GM18951 (cell line): ENCODE data around the gene ZNRF1.

Experiments
- POLR2A ChIP-seq: IDR thresholded peaks from 4 replicates; pipeline ENCODE4 v1.6.1; 2011; ENCODE audit warnings: mild to moderate bottlenecking; ENCODE audit not compliant: insufficient read length, insufficient read depth; ENCODE audit errors: extremely low read depth
- in situ Hi-C: fragments of 300-500 bp; cut with MboI; formaldehyde crosslinking; loops from one replicate; pipeline ENCODE4 v1.12.0; 2022; ENCODE audit warnings: low sequenced_read_pairs, mixed read lengths, inconsistent platforms; ENCODE audit not compliant: unreplicated experiment

The ZNRF1 gene

GRCh38 chr16:75043175-75043895 lies 44.5 kb downstream of the ZNRF1 start:
- in situ Hi-C loops, result no loop called here
- TF ChIP-seq POLR2A, result no peak

- in situ Hi-C loops, result no loop called here
- no peak for TF ChIP-seq POLR2A
These were observed 46.1 kb downstream of the ZNRF1 start for GRCh38 chr16:75044800-75045361.

GRCh38 chr16:75045424-75045823 lies 46.6 kb downstream of the ZNRF1 start:
- in situ Hi-C loops, result no loop called here
- TF ChIP-seq POLR2A, result no peak

DNA sequence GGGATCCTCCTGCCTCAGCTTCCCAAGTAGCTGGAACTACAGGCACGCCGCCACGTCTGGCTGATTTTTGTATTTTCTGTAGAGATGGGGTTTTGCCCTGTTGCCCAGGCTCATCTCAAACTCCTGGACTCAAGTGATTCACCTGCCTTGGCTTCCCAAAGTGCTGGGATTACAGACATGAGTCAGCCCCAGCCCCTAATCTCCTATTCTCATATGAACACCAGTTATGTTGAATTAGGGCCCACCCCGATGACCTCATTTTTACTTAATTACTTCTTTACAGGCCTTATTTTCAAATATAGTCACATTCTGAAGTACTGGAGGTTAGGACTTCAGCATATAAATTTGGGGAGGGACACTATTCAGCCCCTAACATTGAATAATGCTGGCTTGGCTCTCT lies 49.2 kb downstream of the ZNRF1 start:
- no peak for TF ChIP-seq POLR2A
- in situ Hi-C loops, result no loop called here

GRCh38 chr16:75048530-75048929 lies 49.7 kb downstream of the ZNRF1 start:
- in situ Hi-C loops, result no loop called here
- no peak for TF ChIP-seq POLR2A

DNA sequence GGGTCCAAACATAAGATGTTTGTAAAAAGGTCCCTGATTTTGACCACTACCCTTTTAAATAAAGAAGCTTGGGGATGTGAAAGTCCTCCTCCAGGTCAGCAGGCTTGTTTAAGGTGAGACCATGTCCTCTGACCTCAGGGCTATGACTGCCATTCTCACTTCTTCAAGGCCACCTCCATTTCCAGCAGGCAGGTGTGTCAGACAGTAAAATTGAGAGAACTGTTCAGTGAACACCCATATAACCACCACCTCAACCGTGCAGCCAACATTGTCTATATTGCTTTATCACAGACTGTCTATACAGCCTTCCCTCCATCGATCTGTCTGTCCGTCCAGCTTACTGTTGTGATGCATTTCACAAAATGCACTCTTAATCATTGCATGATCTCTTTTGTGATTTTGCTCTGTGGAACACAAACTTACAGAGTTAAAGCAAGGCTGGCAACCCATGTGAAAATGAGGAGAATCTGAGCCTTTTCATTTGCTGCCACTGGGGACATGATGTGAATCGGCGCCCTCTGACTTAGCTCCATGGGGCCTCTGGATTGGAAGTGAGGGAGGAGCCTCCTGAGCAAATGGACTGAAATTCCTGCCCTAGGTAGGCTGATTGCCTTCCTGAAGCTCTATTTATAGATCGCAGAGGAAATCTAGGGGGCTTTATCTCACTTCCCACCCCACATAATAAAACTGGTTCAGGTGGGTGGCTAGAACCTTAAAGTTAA lies 53.8 kb downstream of the ZNRF1 start:
- in situ Hi-C loops, result no loop called here
- TF ChIP-seq POLR2A, result no peak

DNA sequence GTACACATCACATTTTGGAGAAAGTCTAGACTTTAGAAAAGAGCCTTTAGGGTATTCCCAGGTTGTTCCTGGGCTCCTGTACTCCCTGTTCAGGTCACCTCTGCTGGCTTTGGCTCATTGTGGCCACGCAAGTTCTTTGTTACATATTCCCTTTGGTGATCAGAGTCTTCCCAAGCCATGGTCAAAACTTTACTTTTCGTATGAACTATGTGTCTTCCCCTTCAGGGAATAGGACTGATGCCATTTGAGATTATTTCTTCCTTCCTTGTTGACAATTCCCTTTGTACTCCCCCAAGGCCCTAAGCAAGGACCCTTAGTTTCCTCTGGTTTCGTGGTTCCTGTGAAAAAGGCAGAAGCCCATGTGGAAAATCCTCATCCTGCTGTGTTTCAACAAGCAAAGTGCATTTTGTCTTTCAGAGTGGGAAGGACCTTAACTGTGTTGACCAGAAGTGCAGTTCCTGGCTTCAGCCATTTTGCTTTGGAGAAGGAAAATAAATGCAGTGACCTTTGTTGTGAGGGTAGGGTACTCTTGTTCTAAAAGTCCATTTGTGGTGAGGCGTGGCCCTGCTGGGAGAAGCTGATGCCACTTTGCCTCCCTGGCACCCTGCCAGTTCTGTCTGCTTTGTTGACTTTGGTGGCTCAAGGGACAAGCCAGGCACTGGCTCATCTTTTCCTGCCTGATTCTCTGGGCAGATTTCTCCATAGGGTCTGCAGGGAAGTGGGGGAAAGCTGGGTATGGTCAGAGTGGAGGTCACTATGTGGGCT lies 55.1 kb downstream of the ZNRF1 start:
- TF ChIP-seq POLR2A, result no peak
- in situ Hi-C loops, result no loop called here

DNA sequence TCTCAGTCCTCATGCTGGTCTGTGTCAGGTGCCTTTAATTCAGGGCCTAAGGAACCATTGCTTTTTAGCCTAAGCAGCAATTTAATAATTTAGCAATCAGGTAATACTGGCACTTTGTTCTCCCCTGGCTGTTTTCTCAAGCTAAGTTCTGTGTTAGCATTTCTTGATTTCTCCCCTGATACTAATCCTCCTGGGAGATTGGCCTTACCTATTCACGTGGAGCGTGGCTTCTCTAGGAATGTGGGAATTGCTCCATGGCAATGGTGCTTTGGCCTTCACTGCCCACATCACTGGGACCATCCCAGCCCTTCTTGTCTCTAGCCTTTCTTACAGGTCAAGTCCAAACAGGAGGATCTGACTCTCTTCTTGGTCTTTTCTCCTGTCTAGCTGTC lies 55.7 kb downstream of the ZNRF1 start:
- in situ Hi-C loops, result no loop called here
- TF ChIP-seq POLR2A, result no peak

GRCh38 chr16:75058806-75059205 lies 60.0 kb downstream of the ZNRF1 start:
- TF ChIP-seq POLR2A, result no peak

GRCh38 chr16:75059411-75059810 lies 60.6 kb downstream of the ZNRF1 start:
- TF ChIP-seq POLR2A, result no peak
- in situ Hi-C loops, result no loop called here

More at GRCh38 chr16:75058806-75059205, 60.0 kb downstream of the ZNRF1 start:
- in situ Hi-C loops, result no loop called here

DNA sequence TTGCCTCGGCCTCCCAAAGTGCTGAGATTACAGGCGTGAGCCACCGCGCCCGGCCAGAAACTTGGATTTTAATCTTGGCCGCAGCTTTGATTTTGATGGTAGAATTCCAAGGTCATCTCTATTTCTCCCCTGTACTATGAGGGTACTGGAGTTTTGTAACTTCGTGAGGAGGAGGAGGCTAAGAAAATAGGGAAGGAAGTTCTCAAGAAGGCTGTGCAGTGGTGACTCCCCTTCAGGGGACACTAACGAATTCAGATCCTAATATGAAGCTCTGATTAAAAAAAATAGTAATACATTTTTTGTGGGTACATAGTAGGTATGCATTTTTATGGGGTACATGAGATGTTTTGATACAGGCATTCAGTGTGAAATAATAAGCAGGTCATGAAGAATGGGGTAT lies 61.9 kb downstream of the ZNRF1 start:
- in situ Hi-C loops, result no loop called here
- TF ChIP-seq POLR2A, result no peak

- in situ Hi-C loops, result no loop called here
- no peak for TF ChIP-seq POLR2A
These were observed 62.8 kb downstream of the ZNRF1 start for GRCh38 chr16:75061669-75062068.
